ENCODE results near the gene RAB12. TPM values are rescaled to one million over a fixed set of nuclear protein-coding genes. Genes with fewer than 3 reads are reported as not detected.

The RAB12 gene
- total and polyA plus RNA-seq, 2 of the 8 experiments (the other 6 are each of a cell fraction or from before 2014, with no cell fraction given): 19.7 to 45.9 TPM

- WGBS, 2 experiments (ENCODE audit: extremely low coverage in 1 of 2, insufficient coverage in 1 of 2, insufficient read length in 1 of 2, insufficient replicate concordance in 2 of 2, low coverage in 1 of 2, low lambda C conversion rate in 2 of 2, missing lambda C conversion rate in 1 of 2): 77% methylated on average over 4 of the region's 4 CpGs; no CpG with 5 or more reads in 1 of the 2 experiments
- Histone ChIP-seq H3K4ac (replicated peaks; ENCODE audit: insufficient read length, low read depth, low read length) (no peak overlapping the region), H2BK5ac (ENCODE audit: low read depth, low read length) (no peak overlapping the region), H3K27ac (ENCODE audit: low read depth, low read length) (no peak overlapping the region), H3K18ac (ENCODE audit: extremely low read depth, low read length) (no peak overlapping the region), H2AK5ac (ENCODE audit: low read depth, low read length) (no peak overlapping the region), H4K8ac (ENCODE audit: extremely low read depth, insufficient read depth, low read length) (no peak overlapping the region), H3K23ac (ENCODE audit: insufficient read length) (no peak overlapping the region), H3K79me2 (ENCODE audit: control insufficient read depth in 1 of 2, insufficient read depth in 2 of 2, low read length in 2 of 2) (no peaks in the 10 kb centered on the region), H4K91ac (replicated peaks; ENCODE audit: insufficient read length, low read length) (no peak overlapping the region), H3K56ac (replicated peaks; ENCODE audit: insufficient read length, low read depth, low read length) (no peak overlapping the region), H4K5ac (ENCODE audit: insufficient read length, low read depth, low read length) (no peak overlapping the region), H2BK120ac (replicated peaks; ENCODE audit: low read depth, low read length) (no peak overlapping the region), H3K14ac (ENCODE audit: insufficient read length) (no peak overlapping the region), H3K79me1 (ENCODE audit: low read depth, low read length) (no peaks in the 10 kb centered on the region), H3K36me3 (ENCODE audit: control insufficient read depth in 2 of 4, insufficient read depth in 4 of 4, low read length in 3 of 4) (no peaks in the 10 kb centered on the region), H3K4me2 (ENCODE audit: insufficient read depth in 1 of 2, low read depth in 2 of 2, low read length in 2 of 2) (no peak overlapping the region), H3K27me3 (replicated peaks in 1 of 4; ENCODE audit: control insufficient read depth in 3 of 4, extremely low read depth in 1 of 4, insufficient read depth in 3 of 4, low read length in 3 of 4) (no peaks in the 10 kb centered on the region), H3K9me3 (ENCODE audit: insufficient read depth in 2 of 2, low read depth in 1 of 2, low read length in 1 of 2) (no peaks in the 10 kb centered on the region), H2AFZ (ENCODE audit: low read length) (no peak overlapping the region), H3K23me2 (ENCODE audit: low read depth, low read length) (no peaks in the 10 kb centered on the region), H4K20me1 (replicated peaks in 1 of 2; ENCODE audit: control insufficient read depth in 1 of 2, insufficient read depth in 2 of 2, low read length in 2 of 2) (no peaks in the 10 kb centered on the region), H3K4me3 (ENCODE audit: extremely low read depth in 1 of 4, insufficient read depth in 2 of 4, low read depth in 3 of 4, low read length in 4 of 4) (no peak overlapping the region), H3K9ac (replicated peaks in 1 of 4; ENCODE audit: extremely low read depth in 1 of 4, low read depth in 3 of 4, low read length in 3 of 4) (no peak overlapping the region), H2BK15ac (ENCODE audit: low read length) (no peak overlapping the region), H3K4me1 (replicated peaks in 1 of 4; ENCODE audit: control insufficient read depth in 3 of 4, insufficient read depth in 4 of 4, low read length in 3 of 4) (no peaks in the 10 kb centered on the region; a peak in 1 of 7 replicates), H2BK20ac (ENCODE audit: low read length) (no peak overlapping the region), H2BK12ac (ENCODE audit: low read depth, low read length) (no peak overlapping the region)
- TF ChIP-seq KDM4A (IDR thresholded peaks at IDR 0.05; ENCODE audit: low read depth, low read length, severe bottlenecking): no peak
- no peak for TF ChIP-seq CHD2 (IDR thresholded peaks at IDR 0.05; ENCODE audit: low read length)
- ChIA-PET CTCF (ENCODE audit: partially characterized antibody) (interaction anchor here (1.8 kb wide), 1 partner anchor 21 kb away, joined by 4 read pairs; no protein-coding TSS in a partner anchor), POLR2A (ENCODE audit: partially characterized antibody) (no interaction called here)
- no peak for DNase-seq (ENCODE audit: low read depth in 1 of 2, low spot score in 2 of 2)
- no peak for FAIRE-seq
Observed at GRCh38 chr18:8675057-8675456, 65.8 kb downstream of the RAB12 start.
